Brain microvascular endothelial cell (primary cell): ENCODE data around the gene TBCC.
"Not testable (repeated sequence)": the region's sequence is repeated elsewhere in the genome, so short reads cannot be mapped to it uniquely, and the experiment has no call there.

Source experiments
- DNase-seq: peaks from one replicate; pipeline ENCODE4 v3.0.0-alpha.2; 2020
- H3K27ac ChIP-seq: fragments of 250-450 bp; sonication (Bioruptor Pico); 2 replicates; pipeline ENCODE4 v1.5.1; 2020; ENCODE audit warnings: mild to moderate bottlenecking, moderate library complexity
- H3K27me3 ChIP-seq: fragments of 250-450 bp; sonication (Bioruptor Pico); replicated peaks from 2 replicates; pipeline ENCODE4 v1.5.1; 2020; ENCODE audit warnings: mild to moderate bottlenecking
- H3K36me3 ChIP-seq: fragments of 250-450 bp; sonication (Bioruptor Pico); replicated peaks from 2 replicates; pipeline ENCODE4 v1.5.1; 2020; ENCODE audit warnings: mild to moderate bottlenecking
- H3K4me3 ChIP-seq: 2 replicates; pipeline ENCODE4 v1.5.1; 2011; ENCODE audit warnings: low read depth, mild to moderate bottlenecking, control low read depth, low read length, moderate library complexity
- CTCF ChIP-seq: IDR thresholded peaks from 2 replicates; pipeline ENCODE4 v1.5.1; 2011; ENCODE audit warnings: low read depth, mild to moderate bottlenecking, moderate library complexity, low read length, control low read depth, inconsistent platforms; ENCODE audit errors: missing control alignments
- in situ Hi-C: cut with HindIII; loops from 2 replicates; pipeline ENCODE4 v1.10.0; 2017; ENCODE audit warnings: low sequenced_read_pairs, low pct_ligation_motif_present

Gene TBCC

GRCh38 chr6:42735976-42736375 lies 9.9 kb downstream of the TBCC start:
- in situ Hi-C loops, result no loop called here
- Histone ChIP-seq H3K36me3 (no peaks in the 10 kb centered on the region), H3K27me3 (no peaks in the 10 kb centered on the region), H3K4me3 (no peak overlapping the region), H3K27ac (no peak overlapping the region)
- DNase-seq, result no peak
- TF ChIP-seq CTCF, result no peak

- H3K27ac ChIP-seq, H3K36me3 ChIP-seq, H3K4me3 ChIP-seq, in situ Hi-C loops, DNase-seq, H3K27me3 ChIP-seq: not testable (repeated sequence)
Measured at GRCh38 chr6:42733867-42734481, 11.9 kb downstream of the TBCC start.

GRCh38 chr6:42729731-42730130 lies 16.2 kb downstream of the TBCC start:
- no peaks in the 10 kb centered on the region for H3K27me3 ChIP-seq
- no peaks in the 10 kb centered on the region for H3K36me3 ChIP-seq
- H3K4me3 ChIP-seq, result no peak overlapping the region
- in situ Hi-C loops, result no loop called here
- H3K27ac ChIP-seq, result no peak overlapping the region
- DNase-seq, result no peak
- no peak for TF ChIP-seq CTCF

GRCh38 chr6:42727627-42728026 lies 18.3 kb downstream of the TBCC start:
- in situ Hi-C loops, result no loop called here
- no peak for TF ChIP-seq CTCF
- peak overlapping the region; percentile 57 for H3K4me3 ChIP-seq

GRCh38 chr6:42727087-42727611 lies 18.8 kb downstream of the TBCC start:
- no peaks in the 10 kb centered on the region for H3K36me3 ChIP-seq
- peak overlapping the region; percentile 18 for H3K27ac ChIP-seq
- no peak for DNase-seq
- no peaks in the 10 kb centered on the region for H3K27me3 ChIP-seq
- H3K4me3 ChIP-seq, result peak overlapping the region; percentile 57
- no peak for TF ChIP-seq CTCF
- in situ Hi-C loops, result no loop called here

More at GRCh38 chr6:42727627-42728026, 18.3 kb downstream of the TBCC start:
- peak overlapping the region; percentile 18 for H3K27ac ChIP-seq
- DNase-seq, result no peak
- H3K27me3 ChIP-seq, result no peaks in the 10 kb centered on the region
- H3K36me3 ChIP-seq, result no peaks in the 10 kb centered on the region

GRCh38 chr6:42726485-42727086 lies 19.3 kb downstream of the TBCC start:
- peak; percentile 77 for DNase-seq
- H3K36me3 ChIP-seq, result no peaks in the 10 kb centered on the region
- H3K27ac ChIP-seq, result peak overlapping the region; percentile 18
- in situ Hi-C loops, result no loop called here
- H3K4me3 ChIP-seq, result peak overlapping the region; percentile 57
- TF ChIP-seq CTCF, result peak; percentile 85
- H3K27me3 ChIP-seq, result no peaks in the 10 kb centered on the region
